HEK293T (cell line): ENCODE data around the gene EPB41L2.

Experiments
- BHLHE40 ChIP-seq: fragments of 450-650 bp; IDR thresholded peaks from 2 replicates; pipeline ENCODE4 v1.6.1; 2016; ENCODE audit warnings: mild to moderate bottlenecking, moderate library complexity, borderline replicate concordance
- CTBP1 ChIP-seq: fragments of 450-650 bp; IDR thresholded peaks from 2 replicates; pipeline ENCODE4 v1.6.1; 2016; ENCODE audit warnings: borderline replicate concordance
- ELF4 ChIP-seq: fragments of 450-650 bp; IDR thresholded peaks from 2 replicates; pipeline ENCODE4 v1.6.1; 2017; ENCODE audit warnings: antibody characterized with exemption
- HDGF ChIP-seq: fragments of 450-650 bp; IDR thresholded peaks from 2 replicates; pipeline ENCODE4 v1.6.1; 2017; ENCODE audit warnings: antibody characterized with exemption, borderline replicate concordance
- L3MBTL2 ChIP-seq: fragments of 450-650 bp; conservative IDR thresholded peaks from 2 replicates; pipeline ENCODE4 v1.6.1; 2016; ENCODE audit warnings: mild to moderate bottlenecking
- LEF1 ChIP-seq: fragments of 450-650 bp; IDR thresholded peaks from 2 replicates; pipeline ENCODE4 v1.6.1; 2017; ENCODE audit warnings: mild to moderate bottlenecking, borderline replicate concordance
- NFRKB ChIP-seq: fragments of 450-650 bp; IDR thresholded peaks from 2 replicates; pipeline ENCODE4 v1.6.1; 2016; ENCODE audit warnings: mild to moderate bottlenecking, moderate library complexity
- SUZ12 ChIP-seq: fragments of 450-650 bp; IDR thresholded peaks from 2 replicates; pipeline ENCODE4 v1.6.1; 2016; ENCODE audit warnings: mild to moderate bottlenecking

DNA sequence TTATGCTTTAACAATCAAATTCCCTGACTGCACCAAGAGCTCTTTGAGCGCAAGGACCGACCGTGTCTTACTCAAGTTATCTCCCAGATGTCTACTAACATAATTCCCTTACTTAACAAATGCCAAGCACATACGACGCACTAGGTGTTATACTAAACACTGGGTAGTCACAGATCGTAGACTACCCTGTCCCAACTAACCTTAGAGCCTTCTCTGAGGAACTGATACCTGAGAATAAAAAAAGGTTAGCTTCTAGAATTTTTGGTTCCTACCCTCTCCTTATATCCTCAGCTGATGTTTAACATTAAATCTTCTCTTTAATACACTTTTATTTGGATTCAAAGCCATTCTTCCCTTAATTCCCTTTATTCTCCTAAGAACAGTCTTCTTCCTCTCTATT lies 38.5 kb downstream of the EPB41L2 start:
- TF ChIP-seq LEF1 (no peak), L3MBTL2 (no peak), BHLHE40 (no peak), HDGF (no peak), CTBP1 (no peak), SUZ12 (no peak), ELF4 (no peak), NFRKB (no peak)
